ENCODE measurements around the gene ANKRD55.

GRCh38 chr5:56101180-56101579, 131.9 kb downstream of the ANKRD55 start:
- TF ChIP-seq FOXM1 (IDR thresholded peaks at IDR 0.05; ENCODE audit: low read depth), result no peak
- TF ChIP-seq GABPA (IDR thresholded peaks at IDR 0.05; ENCODE audit: low read depth), result no peak
- no peak for TF ChIP-seq CTCF (IDR thresholded peaks at IDR 0.05)
- no peak for TF ChIP-seq SIN3A (IDR thresholded peaks at IDR 0.05; ENCODE audit: borderline replicate concordance, low read depth, low read length)
- TF ChIP-seq NFIC (IDR thresholded peaks at IDR 0.05; ENCODE audit: borderline replicate concordance), result no peak
- TF ChIP-seq ELF1 (IDR thresholded peaks at IDR 0.05), result no peak
- no peak for TF ChIP-seq CHD2 (IDR thresholded peaks at IDR 0.05; ENCODE audit: low read length, partially characterized antibody)
- TF ChIP-seq MXI1 (IDR thresholded peaks at IDR 0.05; ENCODE audit: low read depth, low read length), result no peak
- TF ChIP-seq USF2 (IDR thresholded peaks at IDR 0.05; ENCODE audit: borderline replicate concordance, low read depth, low read length), result no peak
- no peak for TF ChIP-seq EP300 (IDR thresholded peaks at IDR 0.05; ENCODE audit: borderline replicate concordance in 1 of 2, low read depth in 1 of 2, low read length in 1 of 2)
- TF ChIP-seq RFX5 (IDR thresholded peaks at IDR 0.05; ENCODE audit: low read length), result no peak
- TF ChIP-seq POLR2AphosphoS5 (IDR thresholded peaks at IDR 0.05; ENCODE audit: low read depth, low read length), result no peak
